Mucosa of rectum (tissue), 2 donors: ENCODE data around the gene INTS6.

Experiments
- H3K27ac ChIP-seq, 2 donors: one replicate each; pipeline ENCODE4 v1.7.0; 2013; ENCODE audit warnings: inconsistent platforms in 2 of 2, low read depth in 2 of 2, low read length in 2 of 2
- H3K27me3 ChIP-seq, 2 donors: one replicate each; pipeline ENCODE4 v1.7.0; 2013; ENCODE audit warnings: low read length in 2 of 2; ENCODE audit not compliant: control insufficient read depth in 2 of 2, insufficient read depth in 2 of 2
- H3K36me3 ChIP-seq, 2 donors: one replicate each; pipeline ENCODE4 v1.7.0; 2013; ENCODE audit warnings: low read length in 2 of 2; ENCODE audit not compliant: control insufficient read depth in 2 of 2, insufficient read depth in 2 of 2
- H3K4me1 ChIP-seq, 2 donors: one replicate each; pipeline ENCODE4 v1.7.0; 2013; ENCODE audit warnings: low read length in 2 of 2, mild to moderate bottlenecking in 1 of 2; ENCODE audit not compliant: control insufficient read depth in 2 of 2, insufficient read depth in 2 of 2
- H3K4me3 ChIP-seq, 2 donors: one replicate each; pipeline ENCODE4 v1.7.0; 2013; ENCODE audit warnings: low read length in 2 of 2
- H3K9ac ChIP-seq, 2 donors: one replicate each; pipeline ENCODE4 v1.7.0; 2013; ENCODE audit warnings: low read length in 2 of 2, low read depth in 1 of 2, mild to moderate bottlenecking in 1 of 2
- H3K9me3 ChIP-seq, 2 donors: one replicate each; pipeline ENCODE4 v1.7.0; 2013; ENCODE audit warnings: low read length in 2 of 2; ENCODE audit not compliant: control insufficient read depth in 2 of 2
- donor health status: healthy.
- donor health status: Normal muscosa, but diverticular disease.

Gene INTS6

GRCh38 chr13:51479199-51479523, 26.3 kb upstream of the INTS6 start:
- H3K9me3 ChIP-seq, result no peaks in the 10 kb centered on the region
- H3K27ac ChIP-seq, result no peak overlapping the region
- H3K4me3 ChIP-seq, result no peak overlapping the region
- H3K27me3 ChIP-seq, result no peaks in the 10 kb centered on the region
- no peak overlapping the region for H3K9ac ChIP-seq
- no peaks in the 10 kb centered on the region for H3K36me3 ChIP-seq
- no peaks in the 10 kb centered on the region for H3K4me1 ChIP-seq

DNA sequence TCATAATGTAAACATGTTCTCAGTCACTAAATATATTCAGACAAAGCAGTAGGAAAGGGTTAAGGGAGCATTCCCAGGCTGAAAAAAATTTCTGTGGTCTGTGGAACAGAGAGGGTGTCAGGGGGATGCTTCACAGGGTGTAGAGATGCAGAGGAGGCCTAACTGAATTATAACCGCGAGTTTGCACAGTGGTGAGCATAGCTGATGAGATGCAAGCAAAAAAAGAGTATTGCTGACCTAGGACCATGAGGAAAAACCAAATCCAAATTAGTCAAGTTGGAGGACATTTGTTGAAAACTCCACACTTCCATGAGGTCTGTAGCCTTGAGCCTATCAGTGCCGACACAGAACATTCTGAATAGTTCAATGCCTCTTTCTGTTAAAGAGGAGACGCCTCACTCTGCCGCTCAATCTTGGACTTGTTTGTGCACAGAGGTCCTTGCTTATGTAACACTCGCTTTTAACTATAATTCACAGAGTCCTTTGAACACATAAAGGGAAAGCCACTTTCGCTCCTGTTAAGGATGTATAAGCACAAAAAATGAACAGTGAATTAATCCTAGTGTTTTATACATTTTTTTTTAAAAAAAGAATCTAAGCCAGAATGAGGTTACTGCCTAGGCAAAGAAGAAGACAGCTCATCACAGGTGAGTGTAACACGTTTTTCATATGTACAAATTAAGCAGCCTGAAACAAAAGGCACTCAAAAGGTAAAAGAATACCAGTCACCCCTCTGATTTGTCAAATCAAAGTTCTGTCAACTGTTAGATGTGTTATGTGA, 25.8 kb upstream of the INTS6 start:
- Histone ChIP-seq H3K9ac (no peak overlapping the region), H3K9me3 (no peaks in the 10 kb centered on the region), H3K4me3 (no peak overlapping the region), H3K4me1 (no peaks in the 10 kb centered on the region), H3K36me3 (no peaks in the 10 kb centered on the region), H3K27me3 (no peaks in the 10 kb centered on the region), H3K27ac (no peak overlapping the region)

DNA sequence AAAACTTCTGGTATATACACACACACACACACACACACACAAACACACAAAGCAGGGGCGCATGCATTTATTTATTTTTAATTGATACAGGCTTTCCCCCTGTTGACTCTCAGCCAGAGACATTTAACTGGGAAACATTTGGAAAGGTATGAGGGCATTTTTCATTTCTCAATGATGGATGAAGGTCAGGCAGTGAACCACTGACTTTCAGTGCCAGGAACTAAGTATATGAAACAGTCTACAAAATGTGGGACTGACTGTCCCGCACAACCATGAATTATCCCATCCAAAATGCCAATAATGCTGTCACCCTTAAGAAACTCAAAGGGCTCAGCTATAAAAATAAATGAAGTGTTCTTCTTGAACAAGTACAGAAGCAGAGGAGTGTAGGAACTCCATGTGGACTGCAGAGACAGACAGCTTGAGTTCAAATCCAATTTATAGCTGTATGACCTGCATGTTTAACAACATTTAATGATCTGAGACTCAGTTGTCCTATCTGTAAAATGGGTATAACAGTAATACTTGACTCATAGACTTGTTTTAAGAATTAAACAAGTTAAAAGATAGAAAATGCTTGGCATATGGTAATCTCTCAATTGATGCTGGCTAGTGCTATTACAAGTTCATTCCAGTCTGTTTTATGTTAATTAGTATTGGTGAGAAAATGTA, 25.0 kb upstream of the INTS6 start:
- Histone ChIP-seq H3K9ac (no peak overlapping the region), H3K27me3 (no peaks in the 10 kb centered on the region), H3K4me3 (no peak overlapping the region), H3K4me1 (no peaks in the 10 kb centered on the region), H3K36me3 (no peaks in the 10 kb centered on the region), H3K27ac (no peak overlapping the region), H3K9me3 (no peaks in the 10 kb centered on the region)

DNA sequence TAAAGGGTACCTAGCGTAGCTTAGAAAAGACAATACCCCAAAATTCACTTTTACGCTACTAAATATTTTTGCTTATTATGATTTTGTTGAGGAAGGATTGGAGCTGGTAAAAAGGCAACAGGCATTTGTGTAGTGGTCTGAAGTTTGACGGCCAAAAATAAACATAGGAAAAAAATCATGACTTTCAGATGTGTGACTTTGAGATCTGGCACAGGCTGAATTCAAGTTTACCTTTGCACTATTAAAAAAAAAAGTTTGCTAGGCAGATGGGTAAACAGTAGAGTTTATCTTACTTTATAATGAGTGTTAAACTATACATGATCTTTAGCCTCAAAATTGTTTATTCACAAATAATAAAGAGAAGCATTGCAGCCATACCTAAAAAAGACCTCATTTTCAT, 24.3 kb upstream of the INTS6 start:
- no peak overlapping the region for H3K4me3 ChIP-seq
- no peaks in the 10 kb centered on the region for H3K4me1 ChIP-seq
- H3K9ac ChIP-seq, result no peak overlapping the region
- no peaks in the 10 kb centered on the region for H3K9me3 ChIP-seq
- H3K36me3 ChIP-seq, result no peaks in the 10 kb centered on the region
- no peaks in the 10 kb centered on the region for H3K27me3 ChIP-seq
- H3K27ac ChIP-seq, result no peak overlapping the region

DNA sequence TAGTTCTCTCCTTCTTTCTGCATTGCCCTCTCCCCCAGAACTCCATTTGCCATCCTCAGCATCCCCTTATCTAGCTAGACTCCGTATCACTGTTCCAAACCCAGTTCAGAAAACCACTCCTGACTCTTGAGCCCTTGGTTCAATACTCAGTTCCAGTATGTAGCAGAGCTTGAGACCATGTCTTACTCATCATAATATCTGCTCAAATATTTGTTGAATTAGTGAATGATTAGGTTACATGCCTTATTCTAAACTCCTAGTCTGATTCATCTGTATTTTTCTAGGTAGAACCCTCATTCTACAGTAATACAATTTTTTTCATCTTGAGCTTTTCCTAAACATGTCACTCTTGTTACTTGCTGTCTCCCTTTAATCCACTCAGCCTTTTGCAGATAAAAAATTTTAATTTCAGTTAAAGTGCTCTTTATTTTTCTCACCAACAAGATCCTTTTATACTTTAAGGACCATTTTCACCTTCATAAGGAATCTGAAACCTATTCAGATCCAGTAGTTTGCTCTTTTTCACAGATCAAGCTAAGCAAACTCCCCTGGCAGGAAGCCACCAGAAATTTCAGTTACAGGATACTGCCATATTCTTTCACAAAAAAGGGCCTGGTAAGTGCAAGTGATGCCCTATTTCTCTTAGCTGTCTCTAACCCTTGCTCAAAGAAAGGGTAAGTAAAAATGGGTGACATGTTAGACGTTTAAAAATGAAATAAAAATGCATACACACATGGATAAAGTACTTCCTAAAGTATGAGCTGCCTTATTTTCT, 23.1 kb upstream of the INTS6 start:
- no peaks in the 10 kb centered on the region for H3K36me3 ChIP-seq
- no peaks in the 10 kb centered on the region for H3K4me1 ChIP-seq
- H3K9me3 ChIP-seq, result no peaks in the 10 kb centered on the region
- H3K9ac ChIP-seq, result no peak overlapping the region
- H3K27me3 ChIP-seq, result no peaks in the 10 kb centered on the region
- no peak overlapping the region for H3K4me3 ChIP-seq
- no peak overlapping the region for H3K27ac ChIP-seq

DNA sequence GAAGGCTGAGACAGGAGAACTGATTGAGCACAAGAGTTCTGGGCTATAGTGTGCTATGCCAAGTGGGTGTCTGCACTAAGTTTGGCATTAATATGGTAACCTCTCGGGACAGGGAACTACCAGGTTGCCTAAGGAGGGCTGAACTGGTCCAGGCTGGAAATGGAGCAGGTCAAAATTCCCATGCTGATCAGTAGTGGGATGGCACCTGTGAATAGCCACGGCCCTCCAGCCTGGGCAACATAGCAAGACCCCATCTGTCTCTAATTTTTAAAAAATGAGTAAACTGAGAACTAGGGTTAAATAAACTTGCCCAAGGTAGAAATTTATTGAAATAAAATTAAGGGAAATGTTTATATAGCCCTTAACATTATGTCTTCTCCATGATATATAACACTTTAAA, 17.0 kb upstream of the INTS6 start:
- Histone ChIP-seq H3K4me1 (no peaks in the 10 kb centered on the region), H3K9me3 (no peaks in the 10 kb centered on the region), H3K36me3 (no peaks in the 10 kb centered on the region), H3K9ac (no peak overlapping the region), H3K27me3 (no peaks in the 10 kb centered on the region), H3K4me3 (no peak overlapping the region), H3K27ac (no peak overlapping the region)

GRCh38 chr13:51467730-51468129, 14.9 kb upstream of the INTS6 start:
- no peak overlapping the region for H3K27ac ChIP-seq
- H3K4me1 ChIP-seq, result no peaks in the 10 kb centered on the region
- H3K4me3 ChIP-seq, result no peak overlapping the region
- no peaks in the 10 kb centered on the region for H3K27me3 ChIP-seq
- H3K36me3 ChIP-seq, result no peaks in the 10 kb centered on the region
- H3K9me3 ChIP-seq, result no peaks in the 10 kb centered on the region
- no peak overlapping the region for H3K9ac ChIP-seq

GRCh38 chr13:51465124-51465523, 12.3 kb upstream of the INTS6 start:
- no peaks in the 10 kb centered on the region for H3K9me3 ChIP-seq

GRCh38 chr13:51457086-51457815, 4.4 kb upstream of the INTS6 start:
- Histone ChIP-seq H3K27me3 (no peaks in the 10 kb centered on the region), H3K36me3 (peaks cover 0 to 14% of the 10 kb centered on the region in 2 donors), H3K9me3 (peaks cover 0 to 6% of the 10 kb centered on the region in 2 donors), H3K9ac (no peak overlapping the region), H3K4me3 (no peak overlapping the region), H3K27ac (no peak overlapping the region), H3K4me1 (peaks cover 13 to 14% of the 10 kb centered on the region in 2 donors)

More at GRCh38 chr13:51465124-51465523, 12.3 kb upstream of the INTS6 start:
- Histone ChIP-seq H3K4me3 (no peak overlapping the region), H3K27me3 (no peaks in the 10 kb centered on the region), H3K27ac (no peak overlapping the region), H3K36me3 (no peaks in the 10 kb centered on the region), H3K4me1 (no peaks in the 10 kb centered on the region), H3K9ac (no peak overlapping the region)
